ENCODE measurements around the gene MAP3K6. TPM values are rescaled to one million over a fixed set of nuclear protein-coding genes. Genes with fewer than 3 reads are reported as not detected.

The MAP3K6 gene
- total RNA-seq, 1 donor from 2014 or later: 48.2 TPM

- H3K27ac Mint-ChIP-seq (ENCODE audit: unreplicated experiment): no peak overlapping the region
- peaks cover 29% of the 10 kb centered on the region for H3K4me1 Mint-ChIP-seq (ENCODE audit: unreplicated experiment)
- DNase-seq (ENCODE audit: extremely low spot score, unreplicated experiment): no peak
- TF ChIP-seq CTCF (IDR thresholded peaks at IDR 0.05): no peak
- H3K4me3 Mint-ChIP-seq (ENCODE audit: unreplicated experiment): no peak overlapping the region
- H3K27me3 Mint-ChIP-seq (ENCODE audit: unreplicated experiment): no peaks in the 10 kb centered on the region
- no peaks in the 10 kb centered on the region for H3K9me3 Mint-ChIP-seq (ENCODE audit: unreplicated experiment)
- H3K36me3 Mint-ChIP-seq (ENCODE audit: unreplicated experiment): no peaks in the 10 kb centered on the region
Measured at GRCh38 chr1:27397749-27398148, 31.0 kb upstream of the MAP3K6 start.

GRCh38 chr1:27397110-27397509, 30.3 kb upstream of the MAP3K6 start:
- Mint-ChIP-seq H3K9me3 (ENCODE audit: unreplicated experiment) (no peaks in the 10 kb centered on the region), H3K27me3 (ENCODE audit: unreplicated experiment) (no peaks in the 10 kb centered on the region), H3K4me1 (ENCODE audit: unreplicated experiment) (peaks cover 26% of the 10 kb centered on the region), H3K4me3 (ENCODE audit: unreplicated experiment) (no peak overlapping the region), H3K27ac (ENCODE audit: unreplicated experiment) (no peak overlapping the region), H3K36me3 (ENCODE audit: unreplicated experiment) (no peaks in the 10 kb centered on the region)
- no peak for TF ChIP-seq CTCF (IDR thresholded peaks at IDR 0.05)
- DNase-seq (ENCODE audit: extremely low spot score, unreplicated experiment): no peak

- Mint-ChIP-seq H3K27ac (ENCODE audit: unreplicated experiment) (peak overlapping the region; percentile 36), H3K9me3 (ENCODE audit: unreplicated experiment) (no peaks in the 10 kb centered on the region), H3K36me3 (ENCODE audit: unreplicated experiment) (no peaks in the 10 kb centered on the region), H3K4me1 (ENCODE audit: unreplicated experiment) (peaks cover 26% of the 10 kb centered on the region), H3K4me3 (ENCODE audit: unreplicated experiment) (no peak overlapping the region), H3K27me3 (ENCODE audit: unreplicated experiment) (peaks cover 3% of the 10 kb centered on the region)
- TF ChIP-seq CTCF (IDR thresholded peaks at IDR 0.05): peak; percentile 93
- peak; percentile 91 for DNase-seq (ENCODE audit: extremely low spot score, unreplicated experiment)
Measured at GRCh38 chr1:27395441-27396195, 28.9 kb upstream of the MAP3K6 start.

GRCh38 chr1:27394925-27395324, 28.2 kb upstream of the MAP3K6 start:
- H3K36me3 Mint-ChIP-seq (ENCODE audit: unreplicated experiment): no peaks in the 10 kb centered on the region
- peaks cover 6% of the 10 kb centered on the region for H3K27me3 Mint-ChIP-seq (ENCODE audit: unreplicated experiment)
- no peaks in the 10 kb centered on the region for H3K9me3 Mint-ChIP-seq (ENCODE audit: unreplicated experiment)
- H3K4me1 Mint-ChIP-seq (ENCODE audit: unreplicated experiment): peaks cover 26% of the 10 kb centered on the region
- no peak overlapping the region for H3K4me3 Mint-ChIP-seq (ENCODE audit: unreplicated experiment)
- DNase-seq (ENCODE audit: extremely low spot score, unreplicated experiment): no peak
- no peak for TF ChIP-seq CTCF (IDR thresholded peaks at IDR 0.05)
- H3K27ac Mint-ChIP-seq (ENCODE audit: unreplicated experiment): peak overlapping the region; percentile 36

- Mint-ChIP-seq H3K4me1 (ENCODE audit: unreplicated experiment) (peaks cover 24% of the 10 kb centered on the region), H3K9me3 (ENCODE audit: unreplicated experiment) (no peaks in the 10 kb centered on the region), H3K4me3 (ENCODE audit: unreplicated experiment) (peak overlapping the region; percentile 49), H3K27me3 (ENCODE audit: unreplicated experiment) (peaks cover 7% of the 10 kb centered on the region), H3K36me3 (ENCODE audit: unreplicated experiment) (no peaks in the 10 kb centered on the region), H3K27ac (ENCODE audit: unreplicated experiment) (no peak overlapping the region)
- no peak for DNase-seq (ENCODE audit: extremely low spot score, unreplicated experiment)
- TF ChIP-seq CTCF (IDR thresholded peaks at IDR 0.05): no peak
Measured at GRCh38 chr1:27394282-27394658, 27.5 kb upstream of the MAP3K6 start.
